WERI-Rb-1 (cell line): ENCODE results near the gene PHETA2.

Source experiments
- DNase-seq: peaks from one replicate; pipeline ENCODE4 v3.0.0-alpha.2; 2020
- H3K27ac ChIP-seq: fragments of 250-450 bp; sonication (Bioruptor Pico); 2 replicates; pipeline ENCODE4 v1.5.1; 2020; ENCODE audit warnings: mild to moderate bottlenecking, moderate library complexity
- H3K27me3 ChIP-seq: fragments of 250-450 bp; sonication (Bioruptor Pico); 2 replicates; pipeline ENCODE4 v1.5.1; 2021; ENCODE audit warnings: mild to moderate bottlenecking, low read depth, moderate library complexity; ENCODE audit not compliant: insufficient read depth, severe bottlenecking
- H3K36me3 ChIP-seq: fragments of 250-450 bp; sonication (Bioruptor Pico); 2 replicates; pipeline ENCODE4 v1.5.1; 2020; ENCODE audit warnings: mild to moderate bottlenecking, moderate library complexity
- H3K4me3 ChIP-seq: 2 replicates; pipeline ENCODE4 v1.5.1; 2011; ENCODE audit warnings: low read depth, mild to moderate bottlenecking, control low read depth, low read length
- H3K9me3 ChIP-seq: fragments of 250-450 bp; sonication (Bioruptor Pico); 2 replicates; pipeline ENCODE4 v1.5.1; 2021; ENCODE audit warnings: mild to moderate bottlenecking, moderate library complexity; ENCODE audit not compliant: severe bottlenecking
- TF ChIP-seq, protein P1 (sequence below): IDR thresholded peaks from 2 replicates; pipeline ENCODE4 v1.5.1; 2011; ENCODE audit warnings: low read depth, mild to moderate bottlenecking, control low read depth, inconsistent platforms, low read length

The PHETA2 gene, protein sequence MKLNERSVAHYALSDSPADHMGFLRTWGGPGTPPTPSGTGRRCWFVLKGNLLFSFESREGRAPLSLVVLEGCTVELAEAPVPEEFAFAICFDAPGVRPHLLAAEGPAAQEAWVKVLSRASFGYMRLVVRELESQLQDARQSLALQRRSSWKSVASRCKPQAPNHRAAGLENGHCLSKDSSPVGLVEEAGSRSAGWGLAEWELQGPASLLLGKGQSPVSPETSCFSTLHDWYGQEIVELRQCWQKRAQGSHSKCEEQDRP

DNA sequence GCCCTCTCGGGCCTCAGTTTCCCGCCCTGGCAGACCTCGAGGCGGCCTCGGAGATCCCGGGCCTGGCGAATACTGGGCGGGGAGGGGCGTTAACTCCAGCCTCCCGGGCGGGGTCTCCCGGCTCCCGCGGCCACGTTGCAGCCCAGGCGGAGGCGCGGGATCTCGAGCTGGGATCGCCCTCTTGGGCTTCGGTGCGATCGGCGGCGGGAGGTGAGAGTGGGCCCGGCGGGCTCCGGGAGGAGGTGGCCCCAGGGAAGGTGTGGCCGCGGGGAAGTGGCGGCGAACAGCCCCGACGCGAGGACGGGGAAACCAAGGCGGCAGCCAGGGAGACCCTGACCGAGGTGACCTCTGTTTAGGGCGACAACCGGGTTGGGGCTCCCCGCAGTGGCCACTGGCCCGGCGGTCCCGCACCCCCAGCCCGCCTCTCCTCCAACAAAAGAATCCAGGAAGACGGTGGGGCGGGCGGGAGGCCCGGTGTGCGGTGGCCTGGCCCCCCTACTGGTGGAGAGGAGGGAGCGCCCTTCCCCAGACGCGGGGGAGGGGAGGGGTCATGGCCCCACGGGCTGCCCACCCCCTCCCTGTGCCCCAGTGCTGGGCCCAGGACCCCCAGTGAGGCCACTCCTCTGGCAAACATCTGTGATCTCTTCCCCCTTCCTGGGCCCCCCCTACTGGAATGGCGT is at the start of gene PHETA2:
Gene PHETA2, plus strand, starts transcription at position 117 of the 680 bp plus-strand sequence. CDS start 3,046 bp downstream, outside the sequence.
- no peak for DNase-seq
- no peak within 1 kb of the TSS for H3K27ac ChIP-seq
- H3K27me3 ChIP-seq, result no peaks in the 10 kb centered on the region
- no peaks in the 10 kb centered on the region for H3K9me3 ChIP-seq
- no peak within 1 kb of the TSS for H3K4me3 ChIP-seq
- H3K36me3 ChIP-seq, result no peaks in the 10 kb centered on the region
- TF ChIP-seq, protein P1, sequence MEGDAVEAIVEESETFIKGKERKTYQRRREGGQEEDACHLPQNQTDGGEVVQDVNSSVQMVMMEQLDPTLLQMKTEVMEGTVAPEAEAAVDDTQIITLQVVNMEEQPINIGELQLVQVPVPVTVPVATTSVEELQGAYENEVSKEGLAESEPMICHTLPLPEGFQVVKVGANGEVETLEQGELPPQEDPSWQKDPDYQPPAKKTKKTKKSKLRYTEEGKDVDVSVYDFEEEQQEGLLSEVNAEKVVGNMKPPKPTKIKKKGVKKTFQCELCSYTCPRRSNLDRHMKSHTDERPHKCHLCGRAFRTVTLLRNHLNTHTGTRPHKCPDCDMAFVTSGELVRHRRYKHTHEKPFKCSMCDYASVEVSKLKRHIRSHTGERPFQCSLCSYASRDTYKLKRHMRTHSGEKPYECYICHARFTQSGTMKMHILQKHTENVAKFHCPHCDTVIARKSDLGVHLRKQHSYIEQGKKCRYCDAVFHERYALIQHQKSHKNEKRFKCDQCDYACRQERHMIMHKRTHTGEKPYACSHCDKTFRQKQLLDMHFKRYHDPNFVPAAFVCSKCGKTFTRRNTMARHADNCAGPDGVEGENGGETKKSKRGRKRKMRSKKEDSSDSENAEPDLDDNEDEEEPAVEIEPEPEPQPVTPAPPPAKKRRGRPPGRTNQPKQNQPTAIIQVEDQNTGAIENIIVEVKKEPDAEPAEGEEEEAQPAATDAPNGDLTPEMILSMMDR, result no peak

DNA sequence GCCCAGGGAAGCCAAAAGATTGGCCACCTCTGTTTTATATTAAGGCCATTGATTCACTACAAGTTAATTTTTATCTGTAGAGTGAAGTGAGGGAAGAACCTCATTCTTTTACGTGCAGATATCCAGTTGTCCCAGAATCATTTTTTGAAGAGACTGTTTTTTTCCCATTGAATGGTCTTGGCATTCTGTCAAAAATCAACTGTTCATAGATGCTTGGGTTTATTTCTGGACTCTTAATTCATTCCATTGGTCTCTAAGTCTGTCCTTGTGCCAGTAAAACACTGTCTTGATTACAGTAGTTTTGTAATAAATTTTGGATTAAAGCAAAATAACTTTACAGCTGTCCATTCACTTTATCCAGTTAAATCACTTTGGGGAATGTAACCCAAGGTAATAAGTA is 48.6 kb upstream of the PHETA2 start:
- TF ChIP-seq, protein P1, result no peak
- Histone ChIP-seq H3K27ac (no peak overlapping the region), H3K27me3 (no peaks in the 10 kb centered on the region), H3K36me3 (no peaks in the 10 kb centered on the region), H3K4me3 (no peak overlapping the region), H3K9me3 (no peaks in the 10 kb centered on the region)
- no peak for DNase-seq

DNA sequence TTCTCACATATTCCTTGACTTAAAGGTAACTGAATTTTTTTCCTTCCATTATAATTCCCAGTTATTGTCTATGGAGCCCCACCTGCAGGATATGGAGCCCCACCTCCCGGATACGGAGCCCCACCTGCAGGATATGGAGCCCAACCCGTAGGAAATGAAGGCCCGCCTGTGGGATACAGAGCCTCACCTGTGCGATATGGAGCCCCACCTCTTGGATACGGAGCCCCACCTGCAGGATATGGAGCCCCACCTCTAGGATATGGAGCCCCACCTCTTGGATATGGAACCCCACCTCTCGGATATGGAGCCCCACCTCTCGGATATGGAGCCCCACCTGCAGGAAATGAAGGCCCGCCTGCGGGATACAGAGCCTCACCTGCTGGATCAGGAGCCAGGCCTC is 47.3 kb upstream of the PHETA2 start:
- TF ChIP-seq, protein P1, result no peak
- Histone ChIP-seq H3K36me3 (no peaks in the 10 kb centered on the region), H3K4me3 (no peak overlapping the region), H3K27ac (no peak overlapping the region), H3K27me3 (no peaks in the 10 kb centered on the region), H3K9me3 (no peaks in the 10 kb centered on the region)
- no peak for DNase-seq

DNA sequence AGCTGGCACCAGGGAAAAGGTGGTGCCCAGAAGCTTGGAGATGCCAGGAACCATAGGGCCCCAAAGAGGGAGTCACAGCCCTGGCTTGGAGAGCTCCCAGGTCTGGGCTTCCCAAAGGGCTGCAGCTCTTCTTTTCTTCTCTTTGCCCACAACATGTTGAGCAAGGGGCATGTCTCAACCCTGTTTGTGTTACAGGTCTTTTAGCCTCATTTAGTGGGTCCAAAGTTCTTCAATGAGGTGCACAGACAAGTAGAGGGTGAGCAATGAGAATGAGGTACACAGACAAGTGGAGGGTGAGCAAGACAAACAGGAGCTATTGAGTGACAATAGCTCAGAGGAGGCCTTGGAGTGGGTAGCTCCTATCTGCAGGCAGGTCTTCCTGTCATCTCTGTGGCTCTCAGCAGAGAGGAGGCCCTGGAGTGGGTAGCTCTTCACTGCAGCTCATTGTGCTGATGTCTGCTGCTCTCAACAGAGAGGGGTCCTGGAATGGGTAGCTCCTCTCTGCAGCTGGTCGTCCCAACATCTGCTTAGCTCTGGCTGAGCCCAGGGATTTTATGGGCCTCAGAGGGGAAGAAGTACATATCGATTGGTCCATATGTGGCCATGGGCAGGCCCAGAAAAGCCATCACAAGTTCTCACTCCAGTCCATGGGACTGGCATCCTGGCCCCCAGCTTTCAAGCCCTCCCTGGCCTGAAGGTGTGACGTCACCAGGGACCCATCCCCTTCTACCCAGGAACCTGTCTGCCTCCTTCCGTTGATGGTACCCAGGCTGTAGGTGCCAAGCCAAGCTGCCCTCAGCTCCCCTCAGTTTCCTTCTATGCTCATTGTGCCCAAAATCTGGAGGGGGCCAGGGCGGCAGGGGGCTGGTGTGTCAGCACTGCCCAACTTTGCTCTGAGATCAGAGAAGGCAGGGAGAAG is 40.5 kb upstream of the PHETA2 start:
- no peak for DNase-seq
- Histone ChIP-seq H3K27me3 (no peaks in the 10 kb centered on the region), H3K36me3 (no peaks in the 10 kb centered on the region), H3K9me3 (peaks cover 6% of the 10 kb centered on the region), H3K27ac (no peak overlapping the region), H3K4me3 (no peak overlapping the region)
- TF ChIP-seq, protein P1, result no peak

DNA sequence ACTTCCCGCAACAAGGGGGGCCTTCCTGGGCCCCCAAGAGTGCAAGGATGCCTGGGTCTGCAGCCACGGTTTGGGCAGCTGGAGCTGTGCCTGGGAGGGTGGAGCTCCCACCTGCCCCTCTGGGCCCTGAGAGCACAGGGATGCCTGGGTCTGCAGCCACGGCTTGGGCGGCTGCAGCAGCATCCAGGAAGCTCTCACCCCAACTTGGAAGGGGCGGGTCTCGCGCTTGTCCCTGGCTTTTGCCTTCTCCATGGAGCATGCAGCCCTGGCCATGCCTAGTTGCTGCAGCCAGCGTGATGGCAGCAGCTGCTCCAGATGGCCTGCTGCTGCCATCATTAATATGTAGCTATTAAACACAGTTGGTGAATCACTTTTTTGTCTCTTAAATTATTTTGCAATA is 38.8 kb upstream of the PHETA2 start:
- Histone ChIP-seq H3K9me3 (peaks cover 6% of the 10 kb centered on the region), H3K4me3 (no peak overlapping the region)
- DNase-seq, result peak; percentile 40

More for the DNA sequence above, 38.8 kb upstream of the PHETA2 start:
- TF ChIP-seq, protein P1, result no peak
- no peaks in the 10 kb centered on the region for H3K36me3 ChIP-seq
- H3K27me3 ChIP-seq, result no peaks in the 10 kb centered on the region
- H3K27ac ChIP-seq, result no peak overlapping the region
